ENCODE results near the gene MLLT3. TPM values are rescaled to one million over a fixed set of nuclear protein-coding genes. Genes with fewer than 3 reads are reported as not detected.

MLLT3 gene
- total RNA-seq, 1 donor from 2014 or later, result 37.3 TPM

GRCh38 chr9:20379804-20380225, 242.5 kb downstream of the MLLT3 start:
- no peak for DNase-seq

GRCh38 chr9:20378851-20379250, 243.4 kb downstream of the MLLT3 start:
- DNase-seq, result no peak

- no peak for DNase-seq
Observed at GRCh38 chr9:20377790-20378189, 244.5 kb downstream of the MLLT3 start.

GRCh38 chr9:20376731-20377375, 245.4 kb downstream of the MLLT3 start:
- no peak for DNase-seq

GRCh38 chr9:20376042-20376441, 246.3 kb downstream of the MLLT3 start:
- DNase-seq, result no peak

GRCh38 chr9:20373263-20373662, 249.0 kb downstream of the MLLT3 start:
- DNase-seq, result no peak

- no peak for DNase-seq
Observed at GRCh38 chr9:20369391-20369790, 252.9 kb downstream of the MLLT3 start.

- no peak for DNase-seq
Observed at GRCh38 chr9:20367855-20368254, 254.4 kb downstream of the MLLT3 start.

- no peak for DNase-seq
Observed at GRCh38 chr9:20364959-20365358, 257.3 kb downstream of the MLLT3 start.

- no peak for DNase-seq
Observed at GRCh38 chr9:20363233-20363632, 259.1 kb downstream of the MLLT3 start.

GRCh38 chr9:20361656-20362570, 260.4 kb downstream of the MLLT3 start:
- DNase-seq, result no peak

GRCh38 chr9:20361229-20361628, 261.1 kb downstream of the MLLT3 start:
- no peak for DNase-seq

- no peak for DNase-seq
Observed at GRCh38 chr9:20358207-20358606, 264.1 kb downstream of the MLLT3 start.

- DNase-seq, result no peak
Observed at GRCh38 chr9:20357037-20357432, 265.3 kb downstream of the MLLT3 start.

GRCh38 chr9:20356403-20357036, 265.8 kb downstream of the MLLT3 start:
- DNase-seq, result peak; percentile 93

- peak; percentile 49 for DNase-seq
Observed at GRCh38 chr9:20355022-20355421, 267.3 kb downstream of the MLLT3 start.

- no peak for DNase-seq
Observed at GRCh38 chr9:20353931-20354652, 268.2 kb downstream of the MLLT3 start.

GRCh38 chr9:20353524-20353923, 268.8 kb downstream of the MLLT3 start:
- peak; percentile 63 for DNase-seq

GRCh38 chr9:20352591-20352990, 269.7 kb downstream of the MLLT3 start:
- DNase-seq, result no peak

- peak; percentile 70 for DNase-seq
Observed at GRCh38 chr9:20351715-20352114, 270.6 kb downstream of the MLLT3 start.

GRCh38 chr9:20349568-20349967, 272.7 kb downstream of the MLLT3 start:
- no peak for DNase-seq

GRCh38 chr9:20343325-20343724, 279.0 kb downstream of the MLLT3 start:
- DNase-seq, result no peak

GRCh38 chr9:20340511-20340861, 281.8 kb downstream of the MLLT3 start:
- no peak for DNase-seq
